Spleen (tissue), 7 donors: ENCODE results near the gene CACNA2D4.

Source experiments
- CTCF ChIP-seq, 11 experiments: fragments of 200-600 bp in 7 of 11; fragments of 450-650 bp in 4 of 11; sonication (generic) in 4 of 11; IDR thresholded peaks in 8 of 11; conservative IDR thresholded peaks in 3 of 11; 1 replicate in 7 of 11; 2 replicates in 4 of 11; pipeline versions ENCODE4 v1.4.0 to v1.8.0; 2016 to 2021; ENCODE audit warnings: antibody characterized with exemption in 11 of 11, inconsistent platforms in 4 of 11, mild to moderate bottlenecking in 1 of 11
- POLR2AphosphoS5 ChIP-seq, 3 donors: sonication (generic); formaldehyde crosslinking; IDR thresholded peaks; one replicate each; pipeline ENCODE4 v1.5.1; 2017; ENCODE audit warnings: antibody characterized with exemption in 3 of 3
- donor health status: DM: no; HTN: no; CAD: no; lungs with moderate emphysema.
- donor health status: DM: no; HTN: no; CAD: no.
- donor health status: DM: no; HTN: no; CAD: no.

- no peak for TF ChIP-seq CTCF (IDR thresholded peaks at IDR 0.05 in 8 of 11, conservative IDR thresholded peaks at IDR 0.05 in 3 of 11)
- no peak for TF ChIP-seq POLR2AphosphoS5 (IDR thresholded peaks at IDR 0.05)
Observed at GRCh38 chr12:1863823-1864222, 54.6 kb downstream of the CACNA2D4 start.
